Sigmoid colon (tissue), 4 donors: Measurements from ENCODE around the gene ZNF768.

Experiments
- POLR2A ChIP-seq, 2 donors: fragments of 450-650 bp; IDR thresholded peaks; one replicate each; pipeline ENCODE4 v1.6.1; 2016; ENCODE audit warnings: antibody characterized with exemption in 2 of 2, mild to moderate bottlenecking in 2 of 2, moderate library complexity in 2 of 2
- POLR2AphosphoS5 ChIP-seq, 4 donors: sonication (generic); formaldehyde crosslinking; IDR thresholded peaks; one replicate each; pipeline ENCODE4 v1.6.1; 2017; ENCODE audit warnings: antibody characterized with exemption in 4 of 4
- TF ChIP-seq, protein P1 (sequence below), 4 experiments: fragments of 450-650 bp in 3 of 4; fragments of 200-600 bp in 1 of 4; IDR thresholded peaks; one replicate each; pipeline ENCODE4 v1.5.1; 2016 to 2019; ENCODE audit warnings: antibody characterized with exemption in 4 of 4, mild to moderate bottlenecking in 3 of 4, moderate library complexity in 2 of 4

DNA sequence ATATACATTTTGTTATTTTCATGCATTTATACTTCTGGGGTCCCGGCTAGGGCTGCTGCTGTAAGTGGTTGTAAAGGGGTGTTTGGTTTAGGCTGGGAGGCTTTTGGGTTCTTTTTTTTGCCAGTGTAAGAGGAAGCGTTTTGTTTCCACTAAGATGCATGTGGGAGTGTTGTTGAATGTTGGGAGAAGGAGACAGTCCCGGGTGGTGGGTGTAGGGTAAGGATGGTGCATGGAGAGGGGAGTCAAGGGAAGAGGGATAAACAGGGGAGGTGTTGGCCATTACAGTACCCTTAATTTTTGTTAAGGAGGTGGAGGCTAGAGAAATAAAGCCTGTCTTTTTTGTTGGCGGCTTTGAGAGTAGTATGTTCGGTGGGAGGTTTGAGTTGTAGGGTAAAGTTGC, 16.7 kb upstream of the ZNF768 start:
- TF ChIP-seq POLR2AphosphoS5 (IDR thresholded peaks at IDR 0.05) (no peak), POLR2A (IDR thresholded peaks at IDR 0.05) (no peak)
- TF ChIP-seq, protein P1, sequence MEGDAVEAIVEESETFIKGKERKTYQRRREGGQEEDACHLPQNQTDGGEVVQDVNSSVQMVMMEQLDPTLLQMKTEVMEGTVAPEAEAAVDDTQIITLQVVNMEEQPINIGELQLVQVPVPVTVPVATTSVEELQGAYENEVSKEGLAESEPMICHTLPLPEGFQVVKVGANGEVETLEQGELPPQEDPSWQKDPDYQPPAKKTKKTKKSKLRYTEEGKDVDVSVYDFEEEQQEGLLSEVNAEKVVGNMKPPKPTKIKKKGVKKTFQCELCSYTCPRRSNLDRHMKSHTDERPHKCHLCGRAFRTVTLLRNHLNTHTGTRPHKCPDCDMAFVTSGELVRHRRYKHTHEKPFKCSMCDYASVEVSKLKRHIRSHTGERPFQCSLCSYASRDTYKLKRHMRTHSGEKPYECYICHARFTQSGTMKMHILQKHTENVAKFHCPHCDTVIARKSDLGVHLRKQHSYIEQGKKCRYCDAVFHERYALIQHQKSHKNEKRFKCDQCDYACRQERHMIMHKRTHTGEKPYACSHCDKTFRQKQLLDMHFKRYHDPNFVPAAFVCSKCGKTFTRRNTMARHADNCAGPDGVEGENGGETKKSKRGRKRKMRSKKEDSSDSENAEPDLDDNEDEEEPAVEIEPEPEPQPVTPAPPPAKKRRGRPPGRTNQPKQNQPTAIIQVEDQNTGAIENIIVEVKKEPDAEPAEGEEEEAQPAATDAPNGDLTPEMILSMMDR (IDR thresholded peaks at IDR 0.05), result no peak
